Measurements from ENCODE around the gene MIER2.

Gene MIER2

DNA sequence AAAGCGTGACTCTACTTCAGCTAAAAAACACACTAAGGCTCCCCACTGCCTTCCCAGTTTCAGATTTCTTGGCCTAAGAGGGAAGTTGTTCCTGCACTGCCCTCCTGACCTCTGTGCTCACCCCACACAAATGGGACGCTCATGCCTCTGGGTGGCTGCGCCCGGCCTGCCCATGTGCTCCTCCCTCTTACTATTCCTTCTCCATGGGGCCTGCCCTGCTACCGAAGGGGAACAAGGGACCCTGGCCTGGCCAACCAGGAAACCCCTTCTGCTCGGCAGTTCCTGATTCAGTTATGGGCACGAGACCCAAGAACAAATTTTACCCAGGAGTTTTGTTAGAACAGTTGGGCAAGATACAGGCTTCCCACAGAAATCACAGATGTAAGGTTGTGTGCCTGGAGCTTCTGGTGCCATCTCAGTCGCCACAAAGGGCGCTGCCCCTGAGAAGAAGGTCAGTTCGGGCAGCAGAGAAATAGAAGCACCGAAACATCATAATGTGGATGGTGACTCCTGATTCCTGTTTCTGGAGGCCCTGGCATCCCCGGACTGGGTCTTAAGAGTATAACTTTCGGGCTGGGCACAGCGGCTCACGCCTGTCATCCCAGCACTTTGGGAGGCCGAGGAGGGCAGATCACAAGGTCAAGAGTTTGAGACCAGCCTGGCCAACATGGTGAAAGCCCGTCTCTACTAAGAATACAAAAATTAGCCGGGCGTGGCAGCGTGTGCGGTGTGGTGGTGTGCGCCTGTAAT, 47.9 kb downstream of the MIER2 start:
- peak in 3 of 42 donors; percentile 18 to 37 (median 33) for DNase-seq
- intact Hi-C loops (cut with DNase I), result no loop called here

DNA sequence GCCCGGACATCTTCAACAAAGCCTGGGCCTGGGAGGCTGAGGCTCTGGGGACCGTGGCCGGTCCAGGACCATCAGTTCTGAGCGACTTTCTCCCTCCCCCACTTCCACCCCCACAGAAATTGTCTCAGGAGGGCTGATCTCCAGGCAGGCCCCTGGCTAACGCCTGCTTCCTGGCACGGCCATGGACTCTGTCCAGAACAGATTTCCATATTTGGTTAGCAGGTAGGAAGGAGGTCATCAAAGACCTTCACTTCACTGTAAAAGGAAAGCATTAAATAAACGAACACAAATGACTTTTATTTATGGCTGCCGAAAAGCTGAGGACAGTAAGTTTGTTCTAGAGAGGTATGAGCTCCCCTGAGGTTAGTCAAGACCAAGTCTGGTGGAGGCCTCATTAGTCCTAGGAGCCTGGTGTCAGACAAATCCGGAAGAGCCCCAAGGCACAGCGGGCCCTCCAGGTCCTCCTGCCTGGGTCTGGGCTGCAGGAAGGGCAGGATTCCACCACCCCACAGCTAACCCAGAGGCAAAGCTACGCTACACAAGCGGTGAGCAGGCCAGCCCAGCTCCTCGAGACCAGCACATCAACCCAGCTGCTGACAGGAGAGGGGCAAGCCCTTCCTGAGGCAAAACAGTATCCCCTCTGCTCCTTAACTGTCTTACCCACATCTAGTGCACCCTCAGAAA, 48.8 kb downstream of the MIER2 start:
- intact Hi-C loops (cut with DNase I), result no loop called here
- DNase-seq, result peak in 1 of 42 donors; percentile 22

DNA sequence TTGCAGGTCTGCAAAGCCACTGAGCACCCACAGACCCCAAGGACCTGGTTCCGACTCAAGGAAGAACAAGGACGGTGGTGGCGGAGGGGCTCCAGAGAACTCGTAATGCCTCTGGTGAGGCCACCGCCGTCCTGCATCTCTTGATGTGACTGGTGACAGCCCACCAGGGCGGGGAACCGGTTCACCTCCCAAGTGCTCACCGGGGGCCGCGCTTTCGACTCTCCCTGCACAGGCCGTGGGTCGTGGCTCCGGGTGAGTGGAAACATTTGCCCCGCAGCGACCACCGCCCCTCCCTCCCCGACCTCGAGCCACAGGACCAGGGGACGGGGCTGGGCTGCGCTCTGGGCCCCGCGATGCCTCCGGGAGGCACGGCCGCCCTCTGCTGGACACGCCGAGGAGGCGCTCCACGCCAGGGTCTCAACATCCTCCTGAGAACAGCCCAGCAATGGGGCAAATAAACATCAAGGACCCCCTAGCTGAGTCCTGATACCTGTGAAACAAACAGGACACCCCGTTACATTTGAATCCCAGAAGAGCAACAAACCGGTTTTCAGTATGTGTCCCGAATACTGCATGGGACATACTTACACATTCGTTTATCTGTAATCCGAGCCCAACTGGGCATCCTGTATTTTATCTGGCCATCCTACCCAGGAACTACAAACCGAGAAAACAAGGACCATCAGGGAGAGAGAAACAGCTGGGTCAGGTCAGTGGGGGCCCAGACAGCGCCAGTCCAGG, 49.5 kb downstream of the MIER2 start:
- intact Hi-C loops (cut with DNase I), result no loop called here
- DNase-seq, result peak in 32 of 42 donors; percentile 31 to 82 (median 59)

DNA sequence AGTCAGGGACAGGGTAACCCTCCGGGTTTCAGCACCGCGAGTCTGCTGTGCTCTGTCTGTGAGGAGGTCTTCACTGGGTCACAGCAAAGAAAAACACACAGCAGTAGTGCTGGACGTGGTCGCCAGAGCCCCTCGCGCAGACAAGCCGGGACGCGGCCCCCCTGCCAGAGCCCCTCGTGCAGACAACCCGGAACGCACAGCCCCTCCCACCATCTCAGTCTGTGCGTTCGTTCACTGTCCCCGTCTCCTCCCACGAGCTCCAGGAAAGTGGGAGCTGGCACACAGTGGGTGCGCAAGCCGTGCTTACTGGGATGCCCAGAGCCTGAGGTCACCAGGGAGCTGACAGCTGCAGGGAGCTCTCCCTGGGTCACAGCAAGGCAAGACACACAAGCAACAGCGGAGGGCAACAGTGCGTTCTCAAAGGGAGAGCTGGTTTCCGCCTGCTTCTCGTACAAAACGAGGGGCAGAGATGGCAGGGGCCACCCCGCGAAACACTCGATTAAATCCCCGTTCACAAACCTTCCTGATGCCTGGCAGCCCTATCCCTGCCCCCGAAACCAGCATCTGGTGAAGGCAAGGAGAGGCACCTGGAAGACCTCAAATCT, 50.2 kb downstream of the MIER2 start:
- DNase-seq, result peak in 22 of 42 donors; percentile 11 to 65 (median 45)

DNA sequence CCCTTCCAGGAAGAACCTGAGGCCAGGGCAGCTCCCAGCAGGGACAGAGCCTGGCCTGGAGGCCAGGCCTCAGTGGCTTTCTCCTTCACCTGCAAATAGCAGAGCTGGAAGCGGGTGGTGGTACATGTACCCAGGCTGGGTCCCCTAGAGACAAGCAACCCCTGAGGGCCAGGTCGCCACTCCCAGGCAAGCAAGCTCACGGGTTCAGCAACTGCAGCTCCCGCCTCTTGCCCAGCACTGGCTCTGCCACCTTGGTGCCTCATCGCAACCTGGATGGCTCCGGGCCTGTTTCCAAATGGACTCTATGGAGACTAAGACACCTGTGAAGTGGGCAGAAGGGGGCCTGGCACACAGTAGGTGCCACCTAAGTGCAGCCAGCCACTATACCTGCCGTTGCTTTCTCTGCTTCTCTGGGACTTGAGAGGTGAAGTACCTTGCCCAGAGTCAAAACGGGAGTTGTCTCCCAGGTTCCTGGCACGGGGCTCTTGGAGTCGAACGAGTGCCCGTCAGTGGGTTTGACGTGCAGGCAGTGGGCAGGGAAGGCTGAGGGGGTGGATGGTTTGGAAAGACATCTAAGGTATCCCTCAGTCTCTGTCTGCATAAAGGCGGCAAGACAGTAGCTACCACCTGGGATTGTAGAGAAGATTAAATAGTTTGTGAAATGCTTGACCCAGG, 51.0 kb downstream of the MIER2 start:
- peak in 2 of 42 donors; percentile 14 to 42 for DNase-seq
- intact Hi-C loops (cut with DNase I), result no loop called here

More for the DNA sequence above, 50.2 kb downstream of the MIER2 start:
- intact Hi-C loops (cut with DNase I), result no loop called here

DNA sequence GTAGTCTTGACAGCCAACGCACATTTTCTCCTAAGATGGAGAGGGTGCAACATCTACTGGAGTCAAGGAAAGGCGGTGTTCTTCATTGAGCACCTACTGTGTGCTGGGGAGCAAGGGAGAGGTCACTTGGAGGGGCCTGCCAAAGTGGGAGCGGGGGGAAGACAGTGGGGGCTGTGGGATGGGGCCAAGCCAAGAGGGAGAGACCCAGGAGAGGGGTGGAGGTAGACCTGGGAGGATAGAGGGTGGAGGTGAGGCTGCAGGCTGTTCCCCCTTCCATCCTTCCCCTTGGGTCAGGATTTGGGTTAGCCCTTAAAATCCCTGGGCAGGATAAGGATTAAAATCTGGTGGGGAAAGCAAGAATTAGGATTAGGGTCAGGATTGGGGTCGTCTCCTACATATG, 51.6 kb downstream of the MIER2 start:
- intact Hi-C loops (cut with DNase I), result no loop called here
- peak in 1 of 42 donors; percentile 21 for DNase-seq

DNA sequence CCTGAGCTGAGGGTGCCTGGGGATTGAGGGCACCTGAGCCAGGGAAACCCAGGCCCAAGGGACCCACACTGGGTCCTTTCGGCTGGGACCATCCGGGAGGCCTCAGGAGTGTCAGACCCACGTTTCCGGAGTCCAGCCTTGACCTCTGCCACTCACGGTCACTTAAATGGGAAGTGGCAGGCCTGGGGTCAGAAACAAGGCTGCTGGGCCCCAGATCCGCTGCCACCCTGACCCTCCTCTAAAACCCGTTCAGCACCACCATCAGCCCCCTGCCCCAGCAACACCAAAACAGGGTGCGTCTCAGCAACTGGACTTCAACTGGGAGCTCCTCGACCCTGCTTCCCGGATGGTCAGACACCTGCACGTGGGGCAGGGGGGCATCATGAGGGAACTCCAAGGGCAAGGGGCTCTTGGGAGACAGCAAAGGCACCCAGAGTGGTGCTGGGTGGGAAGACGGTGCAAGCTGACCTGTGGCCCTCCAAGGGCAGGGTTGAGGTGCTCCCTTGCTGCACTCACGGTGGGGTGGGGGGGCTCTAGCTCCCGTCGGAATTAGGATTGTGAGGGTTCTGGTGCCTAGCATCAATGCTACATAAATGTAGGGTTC, 52.2 kb downstream of the MIER2 start:
- DNase-seq, result peak in 2 of 42 donors; percentile 7 to 41

DNA sequence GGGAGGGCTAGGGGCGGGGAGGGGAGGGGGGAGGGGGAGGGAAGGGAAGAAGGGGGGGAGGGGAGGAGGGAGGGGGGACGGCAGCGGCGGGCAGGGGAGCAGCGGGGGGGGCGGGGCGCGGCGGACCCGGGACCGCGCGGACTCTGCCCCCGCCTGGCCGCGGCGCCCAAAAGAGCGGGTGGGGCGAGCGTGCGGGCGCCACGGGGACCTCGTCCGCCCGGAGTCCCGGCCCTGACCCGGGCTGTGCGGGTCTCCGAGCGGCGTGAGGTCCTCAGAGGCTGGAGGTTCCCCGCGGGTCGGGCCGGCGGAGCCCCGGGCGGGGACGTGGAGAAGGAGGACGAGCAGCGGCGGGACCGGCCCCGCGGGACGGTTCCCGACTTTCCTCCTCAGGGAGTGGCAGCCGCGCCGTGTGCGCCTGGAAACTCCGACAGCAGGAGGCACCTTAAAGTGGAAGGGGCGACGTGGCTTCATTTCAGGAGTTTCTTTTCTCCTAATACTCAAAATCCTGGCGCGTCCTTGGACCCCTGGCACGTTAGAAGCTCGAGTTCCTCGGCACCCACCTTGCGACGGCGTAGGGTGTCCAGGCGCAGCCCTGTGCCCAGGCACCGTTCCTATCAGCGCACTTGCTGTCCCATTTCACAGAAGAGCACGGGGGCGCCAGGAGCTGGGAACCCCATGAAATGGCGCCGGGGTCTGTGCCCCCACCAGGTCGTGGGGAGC, 52.9 kb downstream of the MIER2 start:
- intact Hi-C loops (cut with DNase I), result no loop called here
- DNase-seq, result peak in 24 of 42 donors; percentile 9 to 74 (median 40)

More for the DNA sequence above, 52.2 kb downstream of the MIER2 start:
- intact Hi-C loops (cut with DNase I), result no loop called here

DNA sequence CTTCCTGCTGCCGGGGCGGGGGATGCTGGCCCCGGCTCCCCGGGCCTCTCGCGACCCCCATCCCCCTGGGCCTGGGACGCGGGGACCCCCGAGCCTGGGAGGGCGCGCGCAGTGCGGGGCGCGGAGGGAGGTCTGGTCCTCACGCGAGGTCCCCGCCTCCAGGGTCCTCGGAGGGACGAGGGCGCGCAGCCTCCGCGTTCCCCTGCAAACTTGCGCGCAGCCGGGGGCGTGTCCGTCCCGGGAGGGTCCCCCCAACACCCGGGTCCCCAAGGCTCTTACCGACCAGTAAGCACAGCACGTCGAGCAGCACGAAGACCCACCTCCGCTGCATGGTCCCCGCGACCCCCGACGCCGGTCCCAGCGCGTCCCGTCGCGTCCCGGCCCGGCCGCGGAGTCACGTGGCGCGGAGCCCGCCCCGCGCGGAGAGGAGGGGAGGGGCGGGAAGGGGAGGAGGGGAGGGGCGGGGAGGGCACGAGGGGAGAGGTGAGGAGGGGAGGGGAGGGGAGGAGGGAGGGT, 53.5 kb downstream of the MIER2 start, which contains the start of gene PLPP2:
Gene PLPP2 (minus strand): TSS at position 398 of the 516 bp plus-strand sequence. CDS start 67 bp downstream, at position 331.
- intact Hi-C loops (cut with DNase I), result no loop called here
- DNase-seq, result peak in 36 of 42 donors; percentile 17 to 80 (median 54)

DNA sequence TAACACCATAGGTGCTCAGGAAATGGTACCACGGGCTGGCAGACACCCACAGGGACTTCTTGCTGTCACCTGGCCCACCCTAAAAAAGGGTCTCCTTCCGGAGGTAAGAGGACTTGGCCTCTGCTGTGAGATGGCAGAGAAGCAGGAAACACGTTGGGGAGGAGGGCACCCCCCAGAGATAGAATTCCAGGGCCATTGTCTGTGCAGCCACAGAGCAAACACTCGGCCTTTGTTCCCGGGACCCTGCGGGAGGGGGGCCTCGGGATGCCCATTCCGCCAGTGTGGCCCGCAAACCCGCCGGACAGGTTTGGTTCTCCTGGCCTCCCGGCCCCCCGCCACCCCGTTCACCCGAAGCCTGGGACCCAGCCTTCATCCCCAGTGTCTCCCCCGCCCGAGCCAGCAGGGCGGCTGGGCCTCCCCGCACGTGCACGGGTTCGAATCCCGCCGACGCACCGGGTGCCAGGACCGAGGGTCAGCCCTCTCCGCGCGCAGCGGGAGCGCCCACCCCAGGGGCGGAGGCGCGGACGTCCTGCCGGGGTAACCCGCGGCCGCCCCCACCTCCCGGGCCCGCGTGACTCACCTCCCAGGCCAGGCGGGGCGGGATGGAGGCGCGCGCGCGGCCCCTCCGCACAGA, 54.1 kb downstream of the MIER2 start:
- intact Hi-C loops (cut with DNase I), result no loop called here
- DNase-seq, result peak; percentile 59 to 94 (median 88)

DNA sequence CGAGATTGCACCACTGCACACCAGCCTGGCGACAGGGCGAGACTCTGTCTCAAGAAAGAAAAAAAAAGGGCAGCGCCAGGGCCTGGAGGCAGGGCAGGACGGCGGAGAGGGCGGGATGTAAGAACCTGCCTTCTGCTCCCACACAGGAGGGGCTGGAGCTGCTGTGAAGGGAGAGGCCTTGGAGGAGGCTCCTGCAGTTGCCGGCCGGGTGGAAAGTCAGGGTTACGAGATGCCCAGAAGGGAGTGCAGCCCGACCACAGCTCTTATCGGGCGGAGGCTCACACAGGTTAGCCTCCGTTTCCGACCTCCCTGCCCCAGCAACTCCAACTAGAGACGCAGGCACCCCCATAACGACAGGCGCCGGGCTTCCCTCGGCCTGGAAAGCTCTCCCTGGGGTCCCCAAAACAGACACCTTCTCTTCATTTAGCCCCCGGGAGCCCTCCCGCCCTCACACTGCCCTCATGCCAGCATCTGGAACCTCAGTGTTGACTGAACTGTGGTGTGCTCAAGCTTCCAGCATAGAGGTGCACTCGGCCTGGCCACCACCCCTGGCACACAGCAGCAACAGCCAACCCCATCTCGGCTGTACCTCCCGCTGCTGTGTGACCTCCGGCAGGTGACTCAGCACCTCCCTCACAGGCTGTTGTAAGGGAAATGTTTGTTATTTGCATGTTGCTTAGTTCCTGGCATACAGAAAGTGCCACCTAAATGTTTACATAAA, 54.8 kb downstream of the MIER2 start:
- intact Hi-C loops (cut with DNase I), result no loop called here

DNA sequence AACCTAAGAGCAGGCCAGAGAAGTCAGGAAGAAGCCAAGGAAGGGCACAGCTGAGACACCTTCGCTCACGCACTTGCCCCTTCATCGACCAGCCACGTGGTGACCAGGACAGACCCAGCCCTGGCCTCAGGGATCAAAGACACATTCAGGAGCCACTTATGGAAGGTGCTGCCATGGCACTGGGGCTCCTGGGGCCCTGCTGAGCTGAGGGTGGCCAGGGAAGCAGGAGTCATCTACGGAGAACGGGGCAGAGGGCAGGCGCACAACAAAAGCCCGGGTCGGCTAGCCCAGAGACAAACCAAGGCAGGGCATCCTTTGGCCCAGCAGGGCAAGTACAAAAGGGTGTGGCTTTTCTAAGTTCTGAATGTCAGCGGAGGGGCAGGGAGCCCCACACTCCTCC, 55.7 kb downstream of the MIER2 start:
- intact Hi-C loops (cut with DNase I), result no loop called here
- DNase-seq, result peak in 4 of 42 donors; percentile 22 to 37 (median 30)

More for the DNA sequence above, 54.8 kb downstream of the MIER2 start:
- peak in 7 of 42 donors; percentile 8 to 42 (median 30) for DNase-seq

DNA sequence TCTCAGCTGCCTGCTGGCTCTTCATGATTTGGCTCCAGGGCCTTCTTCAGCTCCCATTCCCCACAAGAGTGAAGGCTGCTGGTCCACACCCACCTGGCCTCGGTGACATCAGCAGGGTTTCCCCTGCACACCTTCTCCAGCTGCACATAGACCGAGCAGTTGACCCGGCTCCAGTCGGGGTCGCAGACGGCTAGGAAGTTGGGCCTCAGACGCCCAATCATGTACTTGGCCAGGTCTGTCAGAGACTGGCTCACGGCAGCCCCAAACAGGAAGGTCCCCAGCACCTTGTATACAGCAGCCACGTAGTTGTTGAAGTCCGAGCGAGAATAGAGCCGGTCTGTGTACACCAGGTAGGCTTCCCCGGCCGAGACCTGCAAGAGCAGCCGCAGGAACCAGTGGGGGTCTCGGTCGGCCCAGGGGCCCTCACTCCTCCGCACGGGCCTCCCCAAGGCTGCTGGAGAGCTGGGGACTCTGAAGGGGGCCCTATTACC, 57.2 kb downstream of the MIER2 start:
- peak in 4 of 42 donors; percentile 3 to 37 (median 23) for DNase-seq

DNA sequence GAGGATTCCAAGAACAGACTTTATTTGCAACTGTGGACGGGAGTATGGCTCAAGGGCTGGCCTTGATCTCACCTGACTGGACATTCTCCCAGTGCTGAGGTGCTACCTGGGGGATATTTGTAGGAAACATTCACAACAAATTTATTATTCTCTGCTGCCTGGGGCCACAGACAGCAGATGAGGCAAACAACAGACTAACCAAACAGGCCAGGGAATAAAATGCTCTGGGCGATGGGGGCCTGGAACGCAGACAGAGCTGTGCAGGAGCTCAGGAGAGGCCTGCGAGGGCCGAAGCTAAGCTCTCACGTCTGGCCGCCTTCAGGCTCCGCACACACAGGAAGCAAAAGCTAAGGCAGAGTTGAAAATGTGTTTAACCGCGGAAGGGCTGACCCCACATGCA, 61.2 kb downstream of the MIER2 start:
- DNase-seq, result peak in 2 of 42 donors; percentile 9 to 18
- intact Hi-C loops (cut with DNase I), result no loop called here

More for the DNA sequence above, 57.2 kb downstream of the MIER2 start:
- intact Hi-C loops (cut with DNase I), result no loop called here

DNA sequence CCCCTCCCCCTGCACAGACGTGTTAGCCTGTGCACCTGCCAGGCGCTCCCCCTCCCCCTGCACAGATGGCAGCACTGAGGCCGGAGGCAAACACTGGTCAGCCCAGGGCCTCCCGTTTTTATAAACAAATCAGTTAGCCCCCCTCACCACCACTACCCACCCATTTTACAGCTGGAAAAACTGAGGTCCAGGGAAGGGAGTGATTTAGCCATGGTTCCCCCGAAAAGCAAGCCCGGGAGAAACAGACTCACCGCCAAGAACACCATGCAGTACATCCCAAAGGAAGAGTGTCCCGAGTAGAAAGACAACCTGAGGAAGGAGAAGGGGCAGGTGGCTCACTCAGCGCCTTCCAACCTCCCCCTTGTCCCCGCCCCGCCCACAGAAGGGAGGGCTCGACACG, 62.1 kb downstream of the MIER2 start:
- intact Hi-C loops (cut with DNase I), result no loop called here
- DNase-seq, result peak in 1 of 42 donors; percentile 5

DNA sequence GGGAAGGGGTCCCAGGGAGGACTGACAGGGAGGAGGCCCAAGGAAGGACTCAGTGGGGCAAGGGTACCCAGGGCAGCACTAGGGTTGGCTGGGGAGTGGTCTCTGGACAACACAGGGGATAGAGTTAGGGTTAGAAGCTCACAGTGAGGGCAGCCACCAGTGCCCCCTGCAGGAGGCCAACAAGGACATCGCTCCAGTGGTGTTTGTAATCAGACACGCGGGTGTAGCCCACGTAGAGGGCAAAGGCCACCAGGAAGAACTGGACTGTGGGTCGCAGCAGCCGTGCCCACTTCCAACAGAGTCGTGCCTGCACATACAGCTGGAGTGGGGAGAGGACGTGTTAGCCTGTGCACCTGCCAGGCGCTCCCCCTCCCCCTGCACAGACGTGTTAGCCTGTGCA, 62.6 kb downstream of the MIER2 start:
- intact Hi-C loops (cut with DNase I), result no loop called here
- peak in 1 of 42 donors; percentile 14 for DNase-seq
